Left cardiac atrium (tissue), 4 donors: Measurements from ENCODE around the gene ABCF1. TPM values are rescaled to one million over a fixed set of nuclear protein-coding genes. Genes with fewer than 3 reads are reported as not detected.
A peak's percentile ranks its signal among the peaks of the same experiment; 100 is the strongest.
"Not testable (repeated sequence)": the region's sequence is repeated elsewhere in the genome, so short reads cannot be mapped to it uniquely, and the experiment has no call there.

Experiments used
- ATAC-seq, 2 donors: fragments of 200-7000 bp; cut with Tn5 transposase; one replicate each; pipeline ENCODE4 v1.9.1; 2020; ENCODE audit warnings: mild to moderate bottlenecking in 2 of 2, moderate library complexity in 2 of 2
- DNase-seq: peaks from one replicate; pipeline ENCODE4 v3.0.0-alpha.2; 2020
- intact Hi-C, 2 donors: fragments of 100-400 bp; cut with DNase I; formaldehyde crosslinking; loops; one replicate each; pipeline versions ENCODE4 v1.14.1 to v1.15.1; 2022 to 2023
- long read RNA-seq: library from polyadenylated mRNA; unstranded; transcript quantifications from one replicate; pipeline ENCODE4 v2.0.0, GENCODE V29; 2021
- total RNA-seq, 2 donors: library from RNA; stranded (reverse); fragmentation: NEBNext Ultra II Directional; extraction: Animal tissue kit (Norgen Biotek cat#: 25700); gene quantifications; one replicate each; pipeline ENCODE4 v1.2.1, GENCODE V29; 2021
- donor health status: DM: no; HTN: yes; CAD: no.
- donor health status: DM: no; HTN: yes; CAD: no; lungs with severe emphysema.
- donor health status: DM: yes; HTN: yes; CAD: no.
- donor health status: Dilated cardiomyopathy.

ABCF1 gene
- 10 to 100 TPM; 30.7 to 45.9 TPM for total RNA-seq
- long read RNA-seq, partial matches to known transcripts = 25 of 32 reads
- long read RNA-seq, other reads (novel, unspliced or antisense) = 5 of 32 reads

DNA sequence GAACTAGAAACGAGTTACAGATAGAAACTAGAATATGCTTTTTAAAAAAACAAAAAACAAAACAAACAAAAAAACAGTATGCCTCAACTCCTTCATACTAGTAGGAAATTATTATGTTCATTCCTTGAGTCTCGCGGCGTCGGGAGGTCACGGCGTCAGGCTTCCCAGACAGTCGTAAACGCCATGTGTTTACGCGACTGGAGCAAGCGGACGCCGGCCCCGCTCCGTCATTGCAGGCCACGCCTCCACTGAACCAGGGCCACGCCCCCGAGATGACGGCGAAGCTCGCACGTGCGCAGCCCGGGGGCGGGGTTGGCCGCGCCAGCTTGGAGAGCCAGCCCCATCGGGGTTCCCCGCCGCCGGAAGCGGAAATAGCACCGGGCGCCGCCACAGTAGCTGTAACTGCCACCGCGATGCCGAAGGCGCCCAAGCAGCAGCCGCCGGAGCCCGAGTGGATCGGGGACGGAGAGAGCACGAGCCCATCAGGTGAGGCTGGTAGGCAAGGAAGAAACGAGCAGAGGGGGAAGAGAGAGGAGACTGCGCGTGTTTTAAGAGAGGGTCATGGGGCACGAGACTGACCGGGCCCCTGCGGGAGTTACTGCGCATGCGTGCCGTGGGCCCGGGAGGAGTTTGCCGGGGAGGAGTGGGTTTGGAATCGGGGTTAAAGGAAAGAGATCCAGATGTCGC lies at the start of gene ABCF1:
Gene ABCF1 (plus strand): TSS at position 368 of the 687 bp plus-strand sequence. CDS start 46 bp downstream, at position 414.
- peak; percentile 99 for DNase-seq
- intact Hi-C loops = no loop called here
- peak; percentile 99 to 100 for ATAC-seq

DNA sequence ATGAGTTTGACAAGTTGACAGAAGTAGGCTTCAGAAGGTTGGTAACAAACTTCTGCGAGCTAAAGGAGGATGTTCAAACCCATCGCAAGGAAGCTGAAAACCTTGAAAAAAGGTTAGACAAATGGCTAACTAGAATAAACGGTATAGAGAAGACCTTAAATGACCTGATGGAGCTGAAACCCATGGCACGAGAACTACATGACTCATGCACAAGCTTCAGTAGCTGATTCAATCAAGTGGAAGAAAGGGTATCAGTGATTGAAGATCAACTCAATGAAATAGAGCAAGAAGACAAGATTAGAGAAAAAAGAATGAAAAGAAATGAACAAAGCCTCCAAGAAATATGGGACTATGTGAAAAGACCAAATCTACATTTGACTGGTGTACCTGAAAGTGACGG lies 49.3 kb upstream of the ABCF1 start:
- DNase-seq, ATAC-seq, intact Hi-C loops: not testable (repeated sequence)

DNA sequence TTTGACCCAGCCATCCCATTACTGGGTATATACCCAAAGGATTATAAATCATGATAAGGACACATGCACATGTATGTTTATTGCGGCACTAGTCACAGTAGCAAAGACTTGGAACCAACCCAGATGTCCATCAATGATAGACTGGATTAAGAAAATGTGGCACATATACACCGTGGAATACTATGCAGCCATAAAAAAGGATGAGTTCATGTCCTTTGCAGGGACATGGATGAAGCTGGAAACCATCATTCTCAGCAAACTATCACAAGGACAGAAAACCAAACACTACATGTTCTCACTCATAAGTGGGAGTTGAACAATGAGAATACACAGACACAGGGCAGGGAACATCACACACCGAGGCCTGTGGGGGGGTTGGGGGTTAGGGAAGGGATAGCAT lies 44.8 kb upstream of the ABCF1 start:
- intact Hi-C loops, DNase-seq, ATAC-seq: not testable (repeated sequence)

DNA sequence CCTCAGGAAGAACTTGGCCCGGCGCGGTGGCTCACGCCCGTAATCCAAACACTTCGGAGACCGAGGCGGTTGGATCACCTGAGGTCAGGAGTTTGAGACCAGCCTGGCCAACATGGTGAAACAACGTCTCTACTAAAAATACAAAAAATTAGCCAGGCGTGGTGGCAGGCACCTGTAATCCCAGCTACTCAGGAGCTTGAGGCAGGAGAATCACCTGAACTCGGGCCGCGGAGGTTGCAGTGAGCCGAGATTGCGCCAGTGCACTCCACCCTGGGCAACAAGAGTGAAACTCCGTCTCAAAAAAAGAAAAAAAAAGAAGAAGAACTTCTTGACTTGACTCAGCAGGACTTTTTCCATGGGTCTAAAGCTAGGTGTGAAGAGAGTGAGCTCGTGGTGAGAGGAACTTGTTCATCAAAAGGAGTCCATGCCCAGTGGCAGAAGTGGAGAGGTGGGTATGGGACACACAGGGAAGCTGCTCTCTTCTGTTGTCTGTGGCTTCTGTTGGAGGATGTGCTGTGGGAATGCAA lies 41.8 kb upstream of the ABCF1 start:
- DNase-seq, intact Hi-C loops, ATAC-seq: not testable (repeated sequence)

DNA sequence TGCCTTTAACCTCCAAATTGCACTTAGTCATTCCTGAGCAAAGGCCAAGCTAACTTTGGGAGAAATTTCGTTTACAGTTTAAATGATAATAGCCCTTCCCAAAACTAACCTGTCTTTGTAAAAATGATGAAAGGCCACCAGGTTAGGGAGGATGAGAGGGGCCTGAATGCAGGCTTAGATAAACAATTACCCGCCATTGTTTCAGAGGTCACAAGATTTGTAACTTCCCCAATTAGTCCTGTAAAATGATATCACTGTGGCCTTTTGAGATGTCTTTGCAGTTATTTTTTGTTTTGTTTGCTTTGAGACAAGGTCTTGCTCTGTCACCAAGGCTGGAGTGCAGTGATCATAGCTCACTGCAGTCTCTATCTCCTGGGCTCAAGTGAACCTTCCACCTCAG lies 41.2 kb upstream of the ABCF1 start:
- ATAC-seq = no peak
- intact Hi-C loops = loop anchor here in 1 of 2 donors (5.0 kb wide), 1 partner anchor 38 kb away; no protein-coding TSS in a partner anchor

DNA sequence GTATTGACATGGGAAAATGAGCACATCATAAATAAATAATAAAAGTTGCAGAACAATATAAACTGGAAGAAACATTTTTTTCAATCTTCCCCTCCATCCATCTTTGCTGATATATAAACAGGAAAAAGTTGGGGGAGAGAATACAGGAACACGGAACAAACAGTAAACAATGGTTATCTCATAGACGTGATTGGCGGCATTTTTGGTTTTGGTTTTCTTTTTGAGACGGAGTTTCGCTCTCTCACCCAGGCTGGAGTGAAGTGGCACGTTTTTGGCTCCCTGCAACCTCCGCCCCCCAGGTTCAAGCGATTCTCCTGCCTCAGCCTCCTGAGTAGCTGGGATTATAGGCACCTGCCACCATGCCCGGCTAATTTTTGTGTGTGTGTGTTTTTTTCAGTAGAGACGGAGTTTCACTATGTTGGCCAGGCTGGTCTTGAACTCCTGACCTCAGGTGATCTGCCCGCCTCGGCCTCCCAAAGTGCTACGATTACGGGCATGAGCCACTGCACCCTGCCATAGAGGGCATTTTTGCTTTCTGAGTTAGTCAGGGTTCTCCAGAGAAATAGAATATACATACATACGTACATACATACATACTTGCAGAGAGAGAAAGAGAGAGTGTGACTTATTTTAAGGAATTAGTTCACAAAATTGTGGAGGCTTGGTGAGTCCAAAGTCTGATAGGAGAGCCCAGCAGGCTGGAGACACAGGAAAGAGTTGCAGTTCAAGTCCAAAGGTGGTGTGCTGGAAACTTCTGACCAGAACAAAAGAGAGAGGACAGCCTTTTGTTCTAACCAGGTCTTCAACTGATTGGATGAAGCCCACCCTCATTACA lies 37.6 kb upstream of the ABCF1 start:
- intact Hi-C loops = loop anchor here in 1 of 2 donors (5.0 kb wide), 1 partner anchor 41 kb away; no protein-coding TSS in a partner anchor
- DNase-seq (no peak), ATAC-seq (no peak)

More for the DNA sequence above, 41.2 kb upstream of the ABCF1 start:
- no peak for DNase-seq

DNA sequence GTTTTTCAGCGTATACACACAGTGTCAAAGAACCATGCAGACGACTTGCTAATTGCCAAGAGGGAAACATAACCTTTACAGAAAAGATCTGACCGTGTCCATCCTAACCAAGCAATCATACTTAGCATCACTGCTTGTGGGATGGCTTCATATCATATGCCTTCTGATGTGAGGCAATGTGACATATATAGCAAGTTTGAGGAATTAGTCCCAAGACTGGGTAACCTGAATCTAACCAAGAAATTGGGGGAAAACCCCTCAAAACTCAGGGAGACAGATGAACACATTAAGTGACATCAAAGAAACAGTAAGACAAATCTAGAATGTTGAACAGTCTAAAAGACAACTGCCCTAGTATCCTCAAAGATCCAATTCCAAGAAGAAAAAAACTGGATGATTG lies 33.3 kb upstream of the ABCF1 start:
- ATAC-seq = no peak
- intact Hi-C loops = no loop called here
- no peak for DNase-seq

DNA sequence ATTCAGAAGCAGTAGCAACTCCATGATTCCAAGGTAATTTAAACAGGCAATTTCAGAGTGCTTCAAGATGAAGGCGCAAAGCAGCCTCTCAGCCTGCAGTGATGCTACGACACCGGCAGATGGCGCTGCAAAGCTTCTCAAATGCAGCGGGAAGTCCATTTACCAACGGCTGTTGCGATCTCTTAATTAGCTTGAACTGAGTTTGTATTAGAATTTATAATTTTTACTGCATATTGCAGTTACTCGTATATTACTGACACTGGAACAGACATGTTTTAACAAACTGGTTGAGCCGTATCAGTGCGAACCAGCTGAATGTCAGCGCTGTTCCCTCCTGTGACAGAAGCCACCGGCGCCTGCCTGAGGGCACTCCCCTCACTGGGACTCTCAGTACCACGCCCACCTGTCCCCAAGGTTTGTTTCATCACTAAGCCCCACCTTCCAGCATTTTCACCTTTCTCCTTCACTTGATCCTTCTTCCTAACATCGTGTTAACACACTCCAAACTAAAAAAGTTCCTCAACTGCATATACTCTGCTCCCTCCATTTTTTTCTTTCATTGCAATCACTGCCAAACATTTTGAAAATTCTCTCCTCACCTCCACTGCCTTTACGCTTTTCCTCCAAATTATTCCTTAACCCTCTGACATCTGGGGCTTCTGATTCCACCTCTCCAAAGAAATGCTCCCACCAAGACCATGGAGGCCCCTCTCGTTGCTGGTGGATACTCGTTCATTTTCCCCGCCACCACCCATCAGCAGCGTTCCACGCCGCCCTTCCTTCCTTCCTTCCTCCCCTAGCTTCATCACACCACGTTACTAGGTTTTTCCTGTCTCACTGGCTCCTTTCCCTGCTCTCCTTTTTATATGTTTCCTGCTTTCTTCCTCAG lies 29.5 kb upstream of the ABCF1 start:
- DNase-seq = peak; percentile 66
- intact Hi-C loops = no loop called here
- peak; percentile 67 to 75 for ATAC-seq

DNA sequence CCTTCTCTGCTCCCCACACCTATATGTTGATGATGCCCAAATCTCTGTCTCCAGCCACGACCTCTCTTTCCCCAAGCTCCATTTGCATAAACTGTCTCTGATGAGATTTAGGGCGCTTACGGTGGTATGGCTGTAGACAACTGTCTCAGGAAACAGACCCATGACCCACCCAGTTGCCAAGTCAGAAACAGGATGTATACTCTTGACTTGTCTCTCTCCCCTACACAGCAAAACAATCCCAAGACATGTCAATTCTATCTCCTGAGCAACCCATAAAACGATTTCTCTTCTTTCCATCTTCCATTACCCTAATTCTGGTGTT lies 28.9 kb upstream of the ABCF1 start:
- ATAC-seq = peak in 1 of 2 donors; percentile 3
- intact Hi-C loops = no loop called here
- no peak for DNase-seq

DNA sequence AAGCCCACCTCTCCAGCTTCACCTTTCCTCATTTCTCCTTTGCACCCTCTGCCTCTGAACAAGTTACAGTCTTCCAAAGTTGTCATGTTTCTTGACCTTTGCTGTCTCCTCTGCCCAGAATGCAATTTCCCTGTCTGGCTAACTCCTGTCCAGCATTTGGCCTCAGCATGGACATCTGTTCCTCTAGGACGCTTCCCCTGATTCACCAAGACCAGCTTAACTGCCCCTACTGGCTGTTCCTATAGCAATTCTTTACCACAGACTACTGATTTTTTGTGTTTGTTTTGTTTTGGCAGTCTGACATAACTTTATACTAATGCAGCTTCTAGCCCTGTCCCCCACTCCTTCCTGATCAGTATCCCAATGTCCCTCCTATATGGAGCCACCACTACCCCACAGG lies 28.3 kb upstream of the ABCF1 start:
- ATAC-seq = no peak
- no peak for DNase-seq
- intact Hi-C loops = no loop called here

DNA sequence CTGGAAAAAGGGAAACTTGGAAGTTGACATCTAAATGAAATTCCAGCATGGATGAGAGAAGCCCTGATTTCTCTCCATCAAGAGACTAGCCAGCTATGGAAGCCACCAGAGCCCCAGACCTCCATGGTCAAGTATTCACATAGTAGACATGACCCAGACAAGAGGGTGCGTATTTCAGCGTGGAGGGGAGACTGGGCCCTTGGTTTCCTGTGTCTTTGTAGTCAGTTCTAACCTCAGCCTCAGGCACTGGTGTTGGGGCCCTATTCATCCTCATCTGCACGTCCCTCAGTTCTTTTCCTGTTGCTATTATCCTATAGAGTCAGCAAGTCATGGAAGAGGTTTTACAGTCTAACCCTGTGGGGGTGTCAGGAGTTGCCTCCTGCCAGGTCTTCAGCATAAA lies 27.4 kb upstream of the ABCF1 start:
- intact Hi-C loops = loop anchor here in 1 of 2 donors (2.0 kb wide), 1 partner anchor 61 kb away; no protein-coding TSS in a partner anchor
- ATAC-seq (no peak), DNase-seq (no peak)

DNA sequence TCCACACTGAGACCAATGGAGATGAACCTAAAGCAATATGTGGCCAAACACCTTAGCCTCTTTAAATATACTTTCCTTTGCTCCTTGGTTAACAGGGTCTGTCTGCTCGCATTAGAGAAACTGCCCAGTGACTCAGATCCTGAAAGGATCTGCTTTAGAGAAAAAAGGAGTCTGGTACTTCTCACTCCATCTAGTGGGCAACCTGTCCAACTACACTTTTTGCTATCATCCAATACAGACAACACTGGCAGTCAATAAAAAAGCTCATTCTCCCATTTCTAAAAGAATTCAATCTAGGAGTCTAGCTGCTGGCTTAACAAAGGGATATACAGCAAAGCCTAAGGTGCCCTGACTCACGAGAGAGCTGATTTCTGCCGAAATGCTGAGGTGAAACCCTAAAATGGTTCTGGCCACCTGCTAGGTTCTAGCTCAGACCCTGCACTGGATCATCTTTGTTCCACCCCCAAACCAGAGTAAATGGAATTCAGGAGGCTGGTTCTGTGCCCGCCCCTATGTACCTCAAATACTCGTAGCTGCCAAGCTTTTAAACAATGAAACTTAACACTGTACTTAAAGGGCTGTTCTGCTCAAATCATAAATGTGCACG lies 26.5 kb upstream of the ABCF1 start:
- DNase-seq (no peak), ATAC-seq (peak; percentile 61 to 66)
- intact Hi-C loops = loop anchor here in 1 of 2 donors (2.0 to 5.0 kb wide), 2 partner anchors 48 to 62 kb away; no protein-coding TSS in a partner anchor

DNA sequence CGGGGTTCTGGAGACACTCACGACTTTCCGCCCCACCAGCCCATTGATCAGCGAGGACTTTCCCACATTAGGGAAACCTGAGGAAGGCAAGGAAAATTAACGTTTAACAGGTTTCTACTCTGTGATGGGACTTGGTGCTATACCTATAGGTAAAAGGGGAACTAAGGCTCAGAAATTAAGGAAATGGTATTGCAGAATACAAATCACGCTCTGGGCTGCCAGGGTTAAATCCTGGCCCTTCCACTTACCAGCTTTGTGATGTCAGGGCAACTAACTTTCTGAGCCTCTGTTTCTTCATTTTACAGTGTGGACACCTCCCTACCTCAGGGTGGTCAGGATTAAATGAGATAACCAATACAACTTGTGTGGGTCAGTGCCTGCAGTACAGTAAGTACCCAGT lies 23.8 kb upstream of the ABCF1 start:
- intact Hi-C loops = loop anchor here in 1 of 2 donors (5.0 kb wide), 1 partner anchor 45 kb away; no protein-coding TSS in a partner anchor
- DNase-seq (no peak), ATAC-seq (no peak)

DNA sequence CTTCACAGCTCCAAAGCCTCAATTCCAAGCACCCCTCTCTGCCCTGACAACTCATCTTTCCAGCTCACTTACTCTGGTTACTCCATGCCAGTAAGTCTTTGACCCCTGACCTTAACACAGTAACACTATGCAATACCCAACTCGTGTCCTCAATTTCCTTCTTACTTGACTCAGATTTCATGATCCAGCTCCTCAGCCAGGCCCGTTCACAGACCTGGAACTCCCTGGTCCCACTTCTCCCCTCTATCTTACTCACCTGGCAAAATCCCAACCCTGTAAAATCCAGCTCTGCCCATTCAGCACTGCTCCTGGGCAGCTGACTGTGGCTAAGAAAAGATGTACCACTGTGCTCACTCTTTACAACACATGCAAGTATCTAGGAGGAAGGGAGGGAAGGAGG lies 22.9 kb upstream of the ABCF1 start:
- peak in 1 of 2 donors; percentile 34 for ATAC-seq
- intact Hi-C loops = loop anchor here in 1 of 2 donors (5.0 kb wide), 1 partner anchor 44 kb away; no protein-coding TSS in a partner anchor
- no peak for DNase-seq

DNA sequence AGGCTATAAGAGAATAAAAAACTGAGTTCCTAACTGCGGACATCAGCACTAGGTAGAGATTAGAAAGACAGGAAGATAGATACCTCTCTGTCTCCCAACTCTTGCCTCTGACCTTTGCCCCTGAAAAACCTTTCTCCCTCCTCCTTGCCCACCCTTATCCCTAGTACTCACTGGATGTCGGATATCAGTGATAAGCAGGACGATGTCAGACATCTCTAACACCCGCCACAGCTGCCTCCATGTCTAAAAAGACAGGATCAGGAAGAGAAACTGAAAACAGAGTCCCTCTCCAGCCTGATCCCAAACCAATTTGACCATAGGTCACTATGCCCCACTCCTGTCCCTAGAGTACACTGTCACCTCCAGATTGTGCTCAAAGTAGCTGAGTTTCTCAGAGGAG lies 16.8 kb upstream of the ABCF1 start:
- intact Hi-C loops = no loop called here
- DNase-seq (no peak), ATAC-seq (no peak)

DNA sequence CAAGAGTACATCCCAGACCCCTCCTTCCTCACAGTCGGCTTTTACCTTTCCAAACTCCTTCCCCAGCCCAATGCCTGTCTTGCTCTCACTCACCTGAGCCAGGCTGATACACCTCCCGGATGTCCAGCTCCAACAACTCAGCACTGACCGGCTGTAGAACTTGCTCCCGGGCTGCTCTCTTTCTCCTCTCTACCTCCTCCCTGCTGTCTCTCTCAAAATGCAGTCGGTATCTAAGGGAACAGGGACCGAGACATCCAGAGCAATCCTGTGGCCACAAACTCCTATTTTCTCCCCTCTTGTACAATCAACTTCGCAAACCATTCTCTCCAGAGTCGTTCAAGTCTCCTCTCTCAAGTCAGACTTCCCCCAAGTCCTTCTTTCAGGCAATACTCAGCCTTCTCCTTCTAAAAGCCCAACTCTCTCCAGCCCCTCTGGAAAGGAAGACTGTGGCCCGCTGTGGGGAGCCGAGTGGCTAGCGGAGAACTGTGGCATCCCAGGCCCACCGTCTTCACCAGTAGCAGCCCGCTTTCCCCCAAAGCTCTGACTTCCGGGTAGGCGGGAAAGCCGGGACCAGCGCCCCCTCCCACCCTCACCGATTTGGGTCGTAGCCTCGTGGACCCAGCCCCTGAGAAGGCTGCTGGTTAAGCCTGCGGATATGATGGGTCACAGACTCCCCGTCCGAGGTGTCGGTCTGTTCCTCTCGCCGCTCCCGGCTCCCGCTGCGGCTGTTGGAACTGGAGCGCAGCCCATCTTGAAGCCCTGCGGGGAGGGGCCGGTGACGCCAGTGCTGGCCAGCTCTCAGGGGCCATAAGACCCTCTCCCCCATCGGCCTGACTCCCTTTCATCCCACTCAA lies 16.1 kb upstream of the ABCF1 start:
- intact Hi-C loops = no loop called here
- peak; percentile 35 to 39 for ATAC-seq
- peak; percentile 70 for DNase-seq

DNA sequence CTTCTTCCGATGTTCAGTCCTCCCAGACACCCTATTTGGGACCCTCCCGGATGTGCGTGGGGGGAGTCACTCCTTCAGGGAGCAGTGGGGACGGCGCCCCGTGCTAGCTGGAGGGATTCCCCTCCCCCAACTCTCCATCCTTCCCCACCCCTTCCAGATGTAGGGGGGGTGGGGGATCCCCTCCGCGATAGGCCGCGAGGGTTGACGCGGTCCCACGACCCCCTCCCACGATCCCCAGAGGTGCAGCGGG lies 15.5 kb upstream of the ABCF1 start:
- intact Hi-C loops = no loop called here
- no peak for DNase-seq
- ATAC-seq = no peak
